ENCODE data around the gene NTMT1. TPM values are rescaled to one million over a fixed set of nuclear protein-coding genes. Genes with fewer than 3 reads are reported as not detected.

NTMT1 gene
- 10 to 100 TPM; 30.8 to 35.2 TPM for total RNA-seq

GRCh38 chr9:129626079-129626624 lies at the start of gene NTMT1:
NTMT1 (plus strand) TSS chr9:129626163; CDS start chr9:129632704, 6,541 bp downstream.

GRCh38 chr9:129620669-129621295 lies 5.2 kb upstream of the NTMT1 start, which contains the start of gene C9orf50:
C9orf50 (minus strand) TSS chr9:129621101; CDS start chr9:129620574, 527 bp downstream.

GRCh38 chr9:129641750-129642585 lies 16.0 kb downstream of the NTMT1 start, which contains the start of gene ASB6:
ASB6 (minus strand) TSS chr9:129642151; CDS start chr9:129641999, 152 bp downstream.

GRCh38 chr9:129665389-129665775 lies 39.4 kb downstream of the NTMT1 start, which contains the start of gene PRRX2:
PRRX2 (plus strand) TSS chr9:129665647; CDS start chr9:129665868, 221 bp downstream.

Other genes with a start within 250 kb of the NTMT1 start
- not detected for gene C9orf50, start 5.1 kb upstream of the NTMT1 start, total RNA-seq
- 10 to 100 TPM; 21.5 to 22.9 TPM for gene ASB6, start 16.0 kb downstream of the NTMT1 start, total RNA-seq
- not detected for gene PRRX2, start 39.5 kb downstream of the NTMT1 start, total RNA-seq
- gene PTGES, start 126.9 kb downstream of the NTMT1 start, total RNA-seq = not detected
- 10 to 100 TPM; 22.8 to 25.1 TPM for gene TOR1B, start 177.0 kb downstream of the NTMT1 start, total RNA-seq
- gene TOR1A, start 198.0 kb downstream of the NTMT1 start, total RNA-seq = 10 to 100 TPM; 44.3 to 44.5 TPM
- gene C9orf78, start 209.1 kb downstream of the NTMT1 start, total RNA-seq = 10 to 100 TPM; 72.5 to 73.6 TPM
- 100 to 1,000 TPM; 108 to 109 TPM for gene USP20, start 209.3 kb downstream of the NTMT1 start, total RNA-seq

Data from activated naive CD4-positive, alpha-beta T cell treated with anti-CD3 and anti-CD28 coated beads, Interleukin-2, amount 10 ng/mL, durations not matched to agents 5 hours and 36 hours (primary cell).